ENCODE results near the gene COPS9. TPM values are rescaled to one million over a fixed set of nuclear protein-coding genes. Genes with fewer than 3 reads are reported as not detected.

Gene COPS9
- total RNA-seq, 1 donor from 2014 or later = 140 TPM

DNA sequence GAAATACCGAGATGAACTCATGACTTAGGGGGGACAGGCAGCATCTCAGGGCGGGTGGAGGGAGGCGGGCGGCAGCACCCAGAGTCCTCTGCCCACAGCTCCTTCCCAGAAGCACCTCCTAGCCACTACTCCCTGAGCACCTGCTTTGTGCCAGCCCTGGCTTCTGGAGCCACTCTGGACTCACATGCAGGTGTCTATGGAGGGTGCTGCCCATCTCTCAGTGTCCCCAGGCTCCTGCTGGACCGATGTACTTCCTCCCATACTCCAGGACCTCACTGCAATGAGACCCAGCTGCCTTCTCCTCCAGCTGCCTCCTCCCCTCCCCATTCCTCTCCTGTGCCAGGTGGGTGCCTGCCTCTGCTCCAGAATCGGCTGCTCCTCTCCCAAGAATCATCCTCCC, 26.4 kb upstream of the COPS9 start:
- Mint-ChIP-seq H3K4me3 (ENCODE audit: unreplicated experiment) (no peak overlapping the region), H3K9me3 (ENCODE audit: low read depth) (no peaks in the 10 kb centered on the region), H3K36me3 (ENCODE audit: low read depth) (no peaks in the 10 kb centered on the region), H3K4me1 (ENCODE audit: low read depth) (no peaks in the 10 kb centered on the region), H3K27ac (ENCODE audit: unreplicated experiment) (no peak overlapping the region), H3K27me3 (ENCODE audit: low read depth) (peaks cover 32% of the 10 kb centered on the region)
- peak; percentile 62 for DNase-seq (ENCODE audit: low spot score)
- TF ChIP-seq, protein P1, sequence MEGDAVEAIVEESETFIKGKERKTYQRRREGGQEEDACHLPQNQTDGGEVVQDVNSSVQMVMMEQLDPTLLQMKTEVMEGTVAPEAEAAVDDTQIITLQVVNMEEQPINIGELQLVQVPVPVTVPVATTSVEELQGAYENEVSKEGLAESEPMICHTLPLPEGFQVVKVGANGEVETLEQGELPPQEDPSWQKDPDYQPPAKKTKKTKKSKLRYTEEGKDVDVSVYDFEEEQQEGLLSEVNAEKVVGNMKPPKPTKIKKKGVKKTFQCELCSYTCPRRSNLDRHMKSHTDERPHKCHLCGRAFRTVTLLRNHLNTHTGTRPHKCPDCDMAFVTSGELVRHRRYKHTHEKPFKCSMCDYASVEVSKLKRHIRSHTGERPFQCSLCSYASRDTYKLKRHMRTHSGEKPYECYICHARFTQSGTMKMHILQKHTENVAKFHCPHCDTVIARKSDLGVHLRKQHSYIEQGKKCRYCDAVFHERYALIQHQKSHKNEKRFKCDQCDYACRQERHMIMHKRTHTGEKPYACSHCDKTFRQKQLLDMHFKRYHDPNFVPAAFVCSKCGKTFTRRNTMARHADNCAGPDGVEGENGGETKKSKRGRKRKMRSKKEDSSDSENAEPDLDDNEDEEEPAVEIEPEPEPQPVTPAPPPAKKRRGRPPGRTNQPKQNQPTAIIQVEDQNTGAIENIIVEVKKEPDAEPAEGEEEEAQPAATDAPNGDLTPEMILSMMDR (IDR thresholded peaks at IDR 0.05) = no peak

DNA sequence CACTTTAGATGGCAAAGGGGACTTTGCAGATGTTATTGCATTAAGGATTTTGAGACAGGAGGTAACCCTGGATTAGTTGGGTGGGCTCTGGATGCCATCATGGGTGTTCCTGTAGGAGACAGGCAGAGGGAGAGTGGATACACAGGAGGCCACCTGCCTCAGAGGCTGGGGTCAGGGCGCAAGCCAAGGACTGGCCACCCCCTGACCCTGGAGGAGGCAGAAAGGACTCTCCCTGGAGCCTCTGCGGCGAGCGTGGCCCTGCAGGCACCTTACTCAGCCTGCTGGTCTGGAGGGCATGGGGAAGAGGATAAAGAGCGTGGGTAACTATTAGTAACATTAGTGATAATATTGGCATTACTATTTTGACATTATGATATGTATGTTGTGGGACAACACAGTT, 25.9 kb upstream of the COPS9 start:
- Mint-ChIP-seq H3K4me1 (ENCODE audit: low read depth) (no peaks in the 10 kb centered on the region), H3K27me3 (ENCODE audit: low read depth) (peaks cover 31% of the 10 kb centered on the region), H3K27ac (ENCODE audit: unreplicated experiment) (no peak overlapping the region), H3K9me3 (ENCODE audit: low read depth) (no peaks in the 10 kb centered on the region), H3K36me3 (ENCODE audit: low read depth) (no peaks in the 10 kb centered on the region), H3K4me3 (ENCODE audit: unreplicated experiment) (no peak overlapping the region)
- TF ChIP-seq, protein P1 (IDR thresholded peaks at IDR 0.05) = no peak
- peak; percentile 51 for DNase-seq (ENCODE audit: low spot score)

DNA sequence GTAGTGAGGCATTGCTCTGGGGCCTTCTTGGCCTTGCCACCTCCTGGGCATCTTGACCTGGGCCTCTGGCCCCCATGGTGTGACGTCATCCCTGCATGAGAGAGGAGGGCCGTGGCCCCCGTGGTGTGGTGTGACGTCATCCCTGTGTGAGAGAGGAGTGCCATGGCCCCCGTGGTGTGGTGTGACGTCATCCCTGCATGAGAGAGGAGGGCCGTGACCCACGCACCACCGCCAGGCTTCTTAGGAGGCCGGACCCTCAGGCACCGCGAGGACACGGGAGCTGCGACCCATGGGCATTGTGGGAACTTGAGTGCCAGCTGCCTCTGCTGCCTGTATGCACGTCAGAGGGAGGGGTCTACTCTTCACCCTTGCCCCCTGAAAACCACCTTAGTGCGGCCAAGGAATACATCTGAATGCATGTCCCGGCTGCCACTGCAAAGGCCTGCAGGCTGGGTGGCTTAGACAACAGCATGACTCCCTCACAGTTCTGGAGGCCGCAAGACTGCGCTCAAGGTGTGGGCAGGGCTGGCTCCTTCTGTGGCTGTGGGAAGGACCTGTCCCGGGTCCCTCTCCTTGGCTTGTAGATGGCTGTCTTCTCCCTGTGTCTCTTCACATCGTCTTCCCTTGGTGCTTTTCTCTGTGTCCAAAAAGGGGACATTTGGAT, 25.1 kb upstream of the COPS9 start:
- no peaks in the 10 kb centered on the region for H3K4me1 Mint-ChIP-seq (ENCODE audit: low read depth)
- TF ChIP-seq, protein P1 (IDR thresholded peaks at IDR 0.05) = no peak
- H3K27me3 Mint-ChIP-seq (ENCODE audit: low read depth) = peaks cover 26% of the 10 kb centered on the region
- no peaks in the 10 kb centered on the region for H3K36me3 Mint-ChIP-seq (ENCODE audit: low read depth)
- H3K9me3 Mint-ChIP-seq (ENCODE audit: low read depth) = no peaks in the 10 kb centered on the region
- peak; percentile 90 for DNase-seq (ENCODE audit: low spot score)
- no peak overlapping the region for H3K27ac Mint-ChIP-seq (ENCODE audit: unreplicated experiment)
- no peak overlapping the region for H3K4me3 Mint-ChIP-seq (ENCODE audit: unreplicated experiment)

DNA sequence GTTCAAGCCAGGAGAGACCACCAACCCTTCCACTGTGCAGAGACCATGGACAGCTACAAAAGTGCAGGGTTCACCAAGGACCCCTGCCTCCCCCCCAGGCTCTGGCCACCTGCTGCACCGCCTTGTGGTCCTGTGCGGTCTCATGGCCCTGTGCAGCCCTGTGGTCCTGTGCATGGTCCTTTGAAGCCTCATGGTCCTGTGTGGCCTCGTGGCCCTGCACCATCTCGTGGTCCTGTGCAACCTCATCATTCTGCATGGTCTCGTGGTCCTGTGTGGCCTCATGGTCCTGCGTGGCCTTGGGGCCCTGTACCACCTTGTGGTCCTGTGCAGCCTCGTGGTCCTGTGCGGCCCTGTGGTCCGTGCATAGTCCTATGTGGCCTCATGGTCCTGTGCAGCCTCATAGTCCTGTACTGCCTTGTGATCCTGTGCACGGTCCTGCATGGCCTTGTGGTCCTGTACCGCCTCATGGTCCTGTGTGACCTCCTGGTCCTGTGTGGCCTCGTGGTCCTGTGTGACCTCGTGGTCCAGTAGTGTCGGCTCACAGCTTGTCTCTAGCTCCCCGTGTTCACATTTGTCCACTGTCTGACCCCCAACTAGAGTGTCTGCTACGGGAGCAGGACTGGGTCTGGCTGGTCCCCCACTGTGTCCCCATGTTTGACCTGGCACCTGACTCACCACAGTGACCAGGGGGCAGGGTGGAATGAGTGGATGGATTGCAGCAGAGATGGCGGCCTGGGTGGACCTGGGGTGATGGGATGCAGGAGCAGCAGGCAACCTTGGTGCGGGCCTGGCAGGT, 24.4 kb upstream of the COPS9 start:
- peaks cover 21% of the 10 kb centered on the region for H3K27me3 Mint-ChIP-seq (ENCODE audit: low read depth)
- TF ChIP-seq, protein P1 (IDR thresholded peaks at IDR 0.05) = no peak
- H3K4me3 Mint-ChIP-seq (ENCODE audit: unreplicated experiment) = no peak overlapping the region
- no peak overlapping the region for H3K27ac Mint-ChIP-seq (ENCODE audit: unreplicated experiment)
- DNase-seq (ENCODE audit: low spot score) = peak; percentile 68
- no peaks in the 10 kb centered on the region for H3K36me3 Mint-ChIP-seq (ENCODE audit: low read depth)
- no peaks in the 10 kb centered on the region for H3K9me3 Mint-ChIP-seq (ENCODE audit: low read depth)
- H3K4me1 Mint-ChIP-seq (ENCODE audit: low read depth) = no peaks in the 10 kb centered on the region

DNA sequence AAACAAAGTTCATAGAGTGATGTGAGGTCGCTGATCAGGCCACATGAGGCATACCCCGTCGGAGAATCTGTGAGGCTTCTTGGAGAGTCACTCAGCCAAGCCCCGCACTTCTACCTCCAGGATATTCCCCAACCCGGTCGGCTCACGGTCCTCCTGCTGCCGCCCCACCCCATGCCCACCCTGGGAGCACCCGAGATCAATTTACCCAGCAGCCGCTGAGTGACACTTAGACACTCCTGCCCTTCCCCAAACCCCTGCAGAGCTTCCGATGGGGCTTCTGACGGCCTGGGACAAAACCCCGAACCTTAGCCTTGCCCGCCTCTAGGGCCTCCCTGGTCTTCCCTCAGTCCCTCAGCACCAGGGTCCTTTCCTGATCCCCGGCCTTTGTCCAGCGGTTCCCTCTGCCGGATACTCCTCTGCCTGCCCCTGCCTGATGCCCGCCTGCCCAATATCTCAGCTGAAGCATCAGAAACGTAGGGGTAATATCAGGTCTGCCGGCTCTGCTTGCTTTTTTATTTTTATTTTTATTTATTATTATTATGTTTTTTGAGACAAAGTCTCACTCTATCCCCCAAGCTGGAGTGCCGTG, 23.2 kb upstream of the COPS9 start:
- DNase-seq (ENCODE audit: low spot score) = peak; percentile 57
- Mint-ChIP-seq H3K27ac (ENCODE audit: unreplicated experiment) (no peak overlapping the region), H3K9me3 (ENCODE audit: low read depth) (no peaks in the 10 kb centered on the region), H3K36me3 (ENCODE audit: low read depth) (no peaks in the 10 kb centered on the region), H3K4me3 (ENCODE audit: unreplicated experiment) (no peak overlapping the region), H3K27me3 (ENCODE audit: low read depth) (peaks cover 16% of the 10 kb centered on the region), H3K4me1 (ENCODE audit: low read depth) (peaks cover 2% of the 10 kb centered on the region)
- TF ChIP-seq, protein P1 (IDR thresholded peaks at IDR 0.05) = no peak
